Activated effector memory CD4-positive, alpha-beta T cell treated with Interleukin-2 at 50 U/mL for 16 hours (primary cell): Measurements from ENCODE around the gene PARN.

Experiments used
- DNase-seq: peaks from one replicate; pipeline ENCODE4 v3.0.0-alpha.2; 2020

Gene PARN

DNA sequence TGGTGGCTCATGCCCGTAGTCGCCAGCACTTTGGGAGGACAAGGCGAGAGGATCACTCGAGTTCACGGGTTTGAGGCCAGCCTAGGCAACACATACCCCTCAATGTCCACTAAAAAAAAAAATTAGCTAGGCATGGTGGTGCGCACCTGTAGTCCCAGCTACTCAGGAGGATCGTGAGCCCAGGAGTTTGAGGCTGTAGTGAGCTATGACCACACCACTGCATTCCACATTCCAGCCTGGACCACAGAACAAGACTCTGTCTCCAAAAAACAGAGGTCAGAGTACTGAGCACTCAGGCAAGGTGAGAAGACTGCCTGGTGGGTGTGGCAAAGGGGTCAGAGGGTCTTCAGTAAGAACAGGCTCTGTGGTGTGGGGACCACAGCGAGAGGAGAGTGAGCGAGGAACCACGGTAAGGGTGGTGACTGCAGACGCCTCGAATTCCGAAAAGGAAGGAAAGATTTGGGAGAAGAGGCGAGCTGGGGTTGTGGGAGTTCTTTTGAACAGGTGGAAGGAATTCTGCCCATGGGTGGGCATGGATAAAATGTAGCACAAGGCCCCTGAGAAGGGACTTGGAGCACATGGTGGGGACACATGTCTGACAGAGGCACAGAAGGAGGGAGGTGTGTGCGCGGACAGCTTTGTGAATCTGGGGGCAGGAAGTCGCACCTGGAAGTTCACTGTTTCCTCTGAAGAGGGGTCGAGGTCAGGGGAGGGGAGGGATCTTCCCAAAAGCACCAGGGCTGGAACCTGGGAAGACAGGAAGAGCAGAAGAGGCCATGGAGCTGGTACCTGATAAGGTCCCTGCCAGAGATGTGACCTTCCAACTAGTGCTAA, 134.6 kb downstream of the PARN start:
- DNase-seq: no peak

DNA sequence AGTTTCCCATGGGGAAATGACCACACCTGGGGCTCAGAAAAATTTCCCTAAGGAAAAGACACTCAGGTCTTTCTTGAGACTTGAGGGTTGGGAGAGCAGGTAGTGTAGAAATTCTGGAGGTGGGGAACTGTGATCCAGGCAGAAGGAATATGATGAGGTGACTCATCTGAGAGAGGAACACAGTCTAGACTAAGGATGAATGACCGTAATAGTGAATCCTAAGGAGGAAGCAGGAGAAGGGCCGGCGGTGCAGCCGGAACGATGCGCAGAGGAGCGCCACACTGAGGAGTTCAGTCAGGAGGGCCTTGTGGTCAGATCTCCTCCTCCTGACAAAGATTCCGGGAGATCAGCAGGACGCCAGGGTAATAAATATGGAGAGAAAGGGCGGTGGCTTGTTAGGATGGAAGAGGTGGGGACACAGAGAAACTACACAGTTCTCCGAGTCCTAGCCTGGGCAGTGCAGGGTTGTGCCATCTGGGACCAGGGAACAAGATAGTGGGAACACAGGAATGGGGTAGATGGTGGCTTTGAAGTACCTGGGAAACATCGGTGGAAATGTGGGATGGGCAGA, 135.6 kb downstream of the PARN start:
- DNase-seq: no peak

DNA sequence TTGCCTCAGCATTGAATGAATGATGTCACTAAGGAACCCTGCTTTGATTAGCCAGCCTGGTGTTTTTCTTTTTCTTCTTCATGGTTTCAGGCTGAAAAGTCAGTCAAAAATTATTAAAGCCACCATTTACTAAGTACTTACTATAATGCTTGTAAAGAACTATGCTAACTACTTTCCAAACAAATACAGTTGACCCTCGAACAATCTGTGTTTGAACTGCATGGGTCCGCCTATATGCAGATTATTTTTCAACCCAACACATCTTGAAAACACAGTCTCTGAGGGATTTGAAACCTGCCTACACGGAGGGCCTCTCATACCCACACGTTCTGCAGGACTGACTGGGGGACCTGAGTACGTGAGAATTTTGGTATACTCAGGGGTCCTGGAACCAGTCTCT, 136.3 kb downstream of the PARN start:
- no peak for DNase-seq

DNA sequence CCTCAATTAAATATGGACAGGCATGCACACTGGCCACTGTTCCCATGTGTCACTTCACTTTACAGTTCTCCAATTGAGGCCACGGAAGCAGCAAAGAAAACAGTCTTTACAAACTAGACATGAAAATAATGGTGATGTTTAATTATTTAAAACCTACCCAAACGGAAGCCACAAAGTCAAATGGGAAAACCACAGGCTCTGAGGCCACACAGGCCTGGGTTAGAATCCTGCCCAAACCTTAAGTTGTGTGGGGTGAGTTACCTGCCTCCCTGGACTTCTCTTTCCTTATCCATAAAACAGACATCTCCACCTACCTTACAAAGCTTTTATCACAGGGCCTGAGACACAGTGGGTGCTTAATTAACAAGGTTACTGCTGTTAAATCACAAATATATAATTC, 137.4 kb downstream of the PARN start:
- DNase-seq: no peak

DNA sequence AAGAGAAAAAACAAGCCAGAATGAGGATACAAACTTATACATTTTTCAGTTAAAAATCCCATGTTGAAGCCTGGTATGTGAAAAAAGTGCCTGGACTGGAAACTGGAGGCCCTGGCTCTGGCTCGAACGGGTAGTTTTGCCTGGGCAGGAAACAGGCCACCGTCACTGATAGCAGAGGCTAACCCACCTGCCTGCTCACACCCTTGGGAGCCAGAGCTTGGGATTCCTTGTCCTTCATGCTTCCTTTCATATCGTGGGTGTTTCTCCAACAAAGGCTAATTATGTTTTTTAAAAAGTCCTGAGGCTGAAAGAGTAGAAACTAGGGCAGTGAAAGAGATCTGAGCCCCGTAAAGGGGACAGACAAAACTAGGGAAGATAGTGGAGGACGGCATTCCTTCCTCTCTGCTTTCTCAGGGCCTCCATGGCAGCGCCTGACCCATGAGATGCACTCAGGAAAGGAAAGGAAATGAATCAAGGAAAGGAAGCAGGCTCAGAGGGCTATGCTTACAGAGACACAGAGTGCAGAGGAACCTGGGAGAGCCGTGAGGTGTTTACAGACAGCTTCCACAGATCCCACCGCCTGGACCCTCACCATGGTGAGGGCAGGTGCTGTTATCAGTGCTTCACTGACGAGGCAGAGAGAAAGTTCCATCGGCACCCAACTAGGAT, 138.1 kb downstream of the PARN start:
- DNase-seq: no peak

DNA sequence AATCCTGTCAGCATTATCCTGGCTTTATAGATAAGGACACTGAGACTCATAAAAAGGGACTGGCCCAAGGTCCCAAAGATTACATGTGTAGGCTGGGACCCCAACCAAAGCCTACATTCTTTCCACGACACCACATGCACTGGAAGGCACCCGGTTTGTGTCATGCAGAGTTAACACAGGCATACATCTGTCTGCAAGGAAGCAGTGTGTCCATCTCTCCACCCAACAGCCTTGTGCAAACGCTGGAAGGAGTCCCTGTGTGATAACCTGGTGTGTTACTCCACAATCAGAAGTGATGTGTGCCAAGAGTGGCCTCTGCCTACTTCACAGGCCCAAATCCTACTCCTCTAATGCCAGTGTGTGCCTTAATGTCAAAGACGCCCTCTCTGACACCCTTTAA, 139.8 kb downstream of the PARN start:
- no peak for DNase-seq

DNA sequence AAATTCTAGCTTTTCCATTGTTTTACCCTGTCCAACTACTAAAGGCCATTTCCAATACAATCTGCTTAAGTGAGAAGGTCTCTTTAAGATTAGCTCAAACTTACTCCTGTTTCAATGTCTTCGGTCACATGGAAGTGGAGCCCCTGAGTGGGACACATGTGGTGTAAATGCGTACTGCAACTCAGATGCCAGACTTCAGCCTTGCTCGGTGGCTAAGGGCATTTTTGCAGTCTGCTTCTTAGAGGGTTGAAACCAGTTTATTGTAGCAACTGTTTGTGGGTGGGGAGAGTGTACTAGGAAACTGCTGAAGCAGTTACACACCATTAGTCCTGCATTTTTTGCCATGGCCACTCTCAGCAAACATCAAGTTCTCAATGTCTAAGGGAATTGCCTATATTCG, 140.6 kb downstream of the PARN start:
- DNase-seq: no peak

DNA sequence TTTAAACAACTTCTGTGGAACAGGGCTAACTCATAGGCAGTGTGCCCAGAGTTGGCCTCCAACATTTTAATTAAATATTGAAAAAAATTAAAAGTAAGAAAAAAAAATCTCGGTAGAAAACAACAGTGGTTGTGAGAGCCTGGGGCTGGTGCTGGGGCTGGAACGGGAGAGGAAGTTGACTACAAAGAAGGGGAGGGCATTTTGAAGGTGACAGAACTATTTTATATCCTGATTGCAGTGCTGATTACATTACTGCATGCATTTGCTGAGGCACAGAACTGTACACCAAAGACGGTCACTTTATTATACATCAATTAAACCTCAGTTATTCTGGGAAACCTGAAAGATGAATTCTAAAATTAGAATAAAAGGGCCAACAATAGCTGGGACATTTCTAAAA, 142.5 kb downstream of the PARN start:
- DNase-seq: no peak

DNA sequence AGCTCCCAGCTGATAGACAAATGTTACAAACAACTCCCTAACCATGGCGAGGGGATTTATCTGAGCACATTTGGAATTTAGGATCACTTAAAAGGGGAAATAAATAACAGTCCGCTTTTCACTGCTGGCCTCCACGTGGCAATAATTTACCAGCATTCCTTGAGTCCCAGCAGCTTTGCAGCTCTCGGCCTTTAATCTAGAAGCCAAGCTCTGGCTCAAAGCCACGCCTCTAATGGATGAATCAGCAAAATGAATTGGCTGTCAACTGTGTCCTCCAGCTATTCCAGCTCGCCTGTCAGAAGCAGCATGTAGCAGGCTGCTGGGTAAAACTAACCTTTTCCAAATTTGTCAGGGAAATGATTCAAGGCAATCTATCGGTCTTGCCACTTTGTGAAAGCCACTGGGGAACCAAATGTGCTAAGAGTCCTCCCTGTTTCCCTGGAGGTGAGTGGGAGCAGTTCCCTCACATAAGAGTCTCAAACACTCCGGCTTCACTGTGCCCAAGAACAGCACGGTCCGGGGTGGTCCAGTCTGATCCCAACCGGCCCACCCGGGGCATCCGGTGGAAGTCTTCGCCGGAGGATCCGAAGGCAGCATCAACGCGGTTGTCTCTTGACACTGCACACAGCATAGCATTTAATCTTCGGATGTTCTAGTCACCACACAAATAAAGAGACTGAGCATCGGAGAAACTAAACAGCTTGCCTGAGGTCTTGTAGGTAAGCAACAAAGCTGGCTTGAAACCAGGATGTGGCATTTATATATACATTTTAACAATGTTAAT, 143.3 kb downstream of the PARN start:
- DNase-seq: no peak

DNA sequence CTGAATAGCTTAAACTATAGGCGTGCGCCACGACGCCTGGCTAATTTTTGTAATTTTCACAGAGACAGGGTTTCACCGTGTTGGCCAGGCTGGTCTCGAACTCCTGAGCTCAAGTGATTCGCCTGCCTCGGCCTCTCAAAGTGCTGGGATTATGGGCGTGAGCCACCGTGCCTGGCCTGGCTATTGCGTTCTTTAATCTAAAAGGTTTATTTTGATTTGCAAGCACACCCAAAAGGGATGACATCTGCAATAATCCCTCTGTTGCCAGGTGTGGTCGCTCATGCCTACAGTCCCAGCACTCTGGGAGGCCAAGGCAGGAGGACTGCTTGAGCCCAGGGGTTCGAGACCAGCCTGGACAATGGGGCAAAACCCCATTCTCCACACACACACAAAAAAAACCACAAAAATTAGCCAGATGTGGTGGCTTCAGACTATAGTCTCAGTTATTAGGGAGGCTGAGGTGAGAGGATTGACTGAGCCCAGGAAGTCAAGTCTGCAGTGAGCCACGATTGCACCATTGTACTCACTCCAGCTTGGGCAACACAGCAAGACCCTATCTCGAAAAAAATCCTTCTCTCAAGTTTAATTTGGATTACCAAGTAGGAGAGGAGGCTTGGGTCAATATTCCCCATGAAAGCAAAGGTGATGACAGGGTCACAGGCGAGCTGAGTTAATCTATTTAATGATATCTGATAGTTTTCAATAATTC, 144.1 kb downstream of the PARN start:
- no peak for DNase-seq

DNA sequence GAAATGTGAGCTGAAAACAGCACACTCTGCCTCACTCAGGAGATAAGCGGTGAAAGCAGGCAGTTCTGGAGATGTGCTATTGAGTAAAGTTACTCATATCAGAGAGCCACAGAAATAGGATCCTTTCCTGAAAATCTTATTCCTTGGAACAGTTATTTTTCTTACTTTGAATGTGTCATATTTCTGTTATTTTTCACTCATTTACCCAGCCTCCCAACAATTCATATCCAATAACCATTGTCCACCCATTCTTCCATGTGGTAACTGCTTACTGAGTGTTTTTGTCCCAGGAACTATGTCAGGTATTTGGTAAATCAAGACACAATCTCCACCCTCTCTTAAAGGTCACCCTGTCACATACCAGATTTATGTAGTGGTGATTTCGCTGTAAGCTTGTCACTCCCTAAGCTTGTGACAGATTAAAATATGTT, 144.9 kb downstream of the PARN start:
- DNase-seq: no peak

DNA sequence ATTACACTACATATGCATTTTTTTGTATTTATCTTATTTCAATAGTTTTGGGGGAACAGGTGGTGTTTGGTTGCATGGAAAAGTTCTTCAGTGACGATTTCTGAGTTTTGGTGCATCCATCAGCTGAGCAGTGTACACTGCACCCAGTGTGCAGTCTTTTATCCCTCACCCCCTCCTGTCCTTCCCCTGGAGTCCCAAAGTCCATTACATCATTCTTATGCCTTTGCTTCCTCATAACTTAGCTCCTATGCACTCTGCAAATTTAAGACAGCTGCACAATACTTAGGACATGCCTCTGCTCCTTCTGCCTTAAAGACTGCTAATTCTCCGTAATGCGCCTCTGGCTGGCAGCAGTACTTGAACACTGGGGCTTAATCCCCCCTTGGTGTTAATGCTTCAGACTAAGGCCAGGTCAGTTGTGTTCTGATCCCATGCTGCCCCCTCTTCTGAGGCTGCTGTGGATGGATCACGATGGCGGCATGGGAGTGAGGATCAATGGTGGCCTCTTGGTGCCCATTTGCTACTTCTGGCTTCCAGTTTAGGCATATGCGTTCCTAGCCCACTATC, 146.2 kb downstream of the PARN start:
- DNase-seq: no peak

DNA sequence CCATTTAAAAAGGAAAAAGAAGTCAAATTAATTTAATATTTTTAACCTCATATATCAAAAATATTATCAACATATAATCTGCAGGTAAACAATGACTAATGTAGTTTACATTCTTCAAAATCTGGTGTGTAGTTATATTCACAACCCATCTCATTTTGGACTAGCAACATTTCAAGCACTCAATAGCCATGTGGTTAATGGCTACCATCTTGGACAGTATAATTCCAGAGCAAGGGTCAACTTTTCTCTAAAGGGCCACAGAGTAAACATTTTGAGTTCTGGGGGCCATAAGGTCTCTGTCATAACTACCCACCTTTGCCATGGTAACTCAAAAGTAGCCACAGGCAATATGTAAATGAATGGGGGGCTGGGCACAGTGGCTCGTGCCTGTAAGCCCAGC, 153.9 kb downstream of the PARN start:
- no peak for DNase-seq

DNA sequence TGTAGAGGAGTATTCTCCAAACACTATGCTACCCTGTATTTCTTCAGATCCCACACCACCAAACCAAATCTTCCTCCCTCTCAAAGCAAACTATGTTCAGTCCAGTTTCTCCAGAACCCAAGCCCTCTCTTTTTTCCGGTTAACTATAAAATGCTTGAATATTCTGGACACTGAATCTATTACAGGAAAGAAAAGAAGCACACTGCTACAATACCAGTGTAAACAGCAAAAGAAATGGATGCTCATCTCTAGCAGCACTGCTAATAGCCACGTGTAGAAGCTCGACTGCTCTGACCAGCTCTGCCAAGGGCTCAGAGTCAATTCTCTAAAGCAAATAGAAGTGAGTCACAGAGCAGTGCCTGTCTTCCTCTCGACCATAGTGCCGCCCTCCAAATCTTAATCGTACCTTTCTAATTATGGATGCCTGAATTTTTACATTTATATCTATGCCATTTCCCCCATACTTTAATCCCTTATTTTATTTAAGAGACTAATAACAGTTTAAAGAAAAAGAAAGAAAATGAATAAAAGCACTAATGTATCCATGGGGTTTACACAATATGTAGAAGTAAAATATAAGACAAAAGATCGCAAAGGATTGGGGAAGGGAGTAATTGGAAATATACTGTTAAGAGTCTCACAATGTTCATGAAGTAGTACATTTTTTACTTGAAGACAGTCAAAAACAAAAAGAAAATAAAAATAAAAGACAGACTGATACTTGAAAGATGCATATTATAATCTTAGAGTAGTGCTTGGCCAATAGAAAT, 154.5 kb downstream of the PARN start:
- DNase-seq: no peak

DNA sequence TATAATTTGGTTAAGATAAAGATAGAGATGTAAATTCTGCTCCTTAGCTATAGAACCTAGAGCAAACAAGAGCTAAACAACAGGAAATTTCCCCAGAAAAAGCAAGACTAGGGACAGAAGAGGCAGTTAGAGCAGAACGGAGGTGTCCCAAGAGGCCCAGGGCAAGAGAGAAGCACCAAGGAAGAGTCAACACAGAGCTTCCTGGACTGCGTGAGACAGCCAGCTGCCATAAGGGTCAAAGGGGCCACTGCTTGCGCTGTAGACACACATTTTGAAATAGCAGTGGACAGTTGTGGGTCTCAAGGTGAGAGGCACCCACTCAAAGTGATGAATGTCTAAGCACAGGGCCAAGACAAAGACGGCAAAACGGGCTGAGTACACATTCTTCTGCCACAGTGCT, 156.6 kb downstream of the PARN start:
- no peak for DNase-seq

DNA sequence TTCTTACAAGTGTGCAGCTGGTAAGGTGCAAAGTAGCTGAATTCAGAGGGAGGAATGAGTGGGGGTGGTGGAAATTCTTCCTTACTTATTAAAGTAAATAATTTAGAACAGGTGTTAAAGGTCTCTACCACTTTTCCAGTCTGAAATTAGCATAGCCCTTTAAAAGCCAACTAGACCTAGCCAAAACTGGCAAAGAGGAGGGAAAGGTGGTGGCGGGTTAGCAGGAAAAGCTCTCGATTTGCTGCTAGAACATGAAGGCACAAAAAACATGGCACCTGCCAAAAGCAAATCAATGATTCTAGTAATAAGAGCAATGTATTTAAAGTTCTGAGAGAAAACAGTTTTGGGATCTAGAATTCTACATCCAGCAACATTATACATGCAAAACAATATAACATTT, 157.7 kb downstream of the PARN start:
- DNase-seq: no peak

DNA sequence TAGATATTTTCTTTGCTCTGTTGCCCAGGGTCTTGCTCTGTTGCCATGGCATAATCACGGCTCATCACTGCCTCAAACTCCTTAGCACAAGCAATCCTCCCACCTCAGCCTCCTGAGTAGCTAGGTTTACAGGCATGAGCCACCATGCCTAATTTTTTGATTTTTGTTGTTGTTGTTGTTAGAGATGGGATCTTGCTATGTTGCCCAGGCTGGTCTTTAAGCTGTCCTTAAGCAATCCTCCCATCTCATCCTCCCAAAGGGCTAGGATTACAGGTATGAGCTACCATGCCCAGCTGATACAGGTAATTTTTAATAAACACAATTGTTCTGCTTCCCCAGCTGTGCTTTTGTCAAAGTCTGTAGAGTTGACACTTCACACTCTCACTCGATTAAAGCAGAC, 159.3 kb downstream of the PARN start:
- DNase-seq: no peak

DNA sequence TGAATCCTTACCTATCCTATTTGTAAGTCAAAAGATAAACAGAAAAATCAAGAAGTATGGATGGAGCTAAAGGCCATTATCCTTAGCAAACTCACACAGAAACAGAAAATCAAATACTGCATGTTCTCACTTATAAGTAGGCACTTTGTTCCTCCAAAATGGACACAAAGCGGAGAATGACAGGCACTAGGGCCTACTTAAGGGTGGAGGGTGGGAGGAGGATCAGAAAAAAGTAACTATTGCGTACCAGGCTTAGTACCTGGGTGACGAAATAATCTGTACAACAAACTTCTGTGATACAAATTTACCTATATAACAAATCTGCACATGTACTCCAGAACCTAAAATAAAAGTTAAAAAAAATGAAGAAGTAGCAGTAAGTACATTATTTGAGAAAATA, 164.3 kb downstream of the PARN start:
- DNase-seq: no peak

DNA sequence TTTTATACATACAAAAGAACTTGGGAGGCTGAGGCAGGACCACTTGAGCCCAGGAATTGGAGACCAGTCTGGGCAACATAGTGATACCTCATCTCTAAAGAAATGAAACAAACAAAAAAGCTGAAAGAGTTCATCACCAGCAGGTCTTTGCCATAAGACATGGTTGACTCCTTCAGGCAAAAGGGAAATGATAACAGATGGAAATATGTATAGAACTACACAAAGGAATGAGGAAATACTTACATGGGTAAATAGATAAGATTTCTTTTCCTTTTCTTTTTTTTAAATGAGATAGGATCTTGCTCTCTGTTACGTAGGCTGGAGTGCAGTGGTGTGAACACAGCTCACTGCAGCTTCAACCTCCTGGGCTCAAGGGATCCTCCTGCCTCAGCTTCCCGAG, 165.3 kb downstream of the PARN start:
- DNase-seq: no peak

DNA sequence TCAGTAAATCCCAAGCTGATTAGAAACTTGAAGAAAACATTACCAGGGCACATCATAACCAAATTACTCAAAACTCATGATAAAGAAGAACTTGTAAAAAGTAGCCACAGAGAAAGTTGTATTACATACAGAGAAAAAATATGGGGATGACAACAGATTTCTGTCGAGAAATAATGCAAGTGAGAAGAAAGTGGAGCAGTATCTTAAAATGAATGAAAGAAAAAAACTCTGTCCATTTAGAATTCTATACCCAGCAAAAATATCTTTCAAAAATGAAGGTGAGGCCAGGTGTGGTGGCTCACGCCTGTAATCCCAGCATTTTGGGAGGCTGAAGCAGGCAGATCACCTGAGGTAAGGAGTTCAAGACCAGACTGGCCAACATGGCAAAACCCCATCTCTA, 165.9 kb downstream of the PARN start:
- DNase-seq: no peak

DNA sequence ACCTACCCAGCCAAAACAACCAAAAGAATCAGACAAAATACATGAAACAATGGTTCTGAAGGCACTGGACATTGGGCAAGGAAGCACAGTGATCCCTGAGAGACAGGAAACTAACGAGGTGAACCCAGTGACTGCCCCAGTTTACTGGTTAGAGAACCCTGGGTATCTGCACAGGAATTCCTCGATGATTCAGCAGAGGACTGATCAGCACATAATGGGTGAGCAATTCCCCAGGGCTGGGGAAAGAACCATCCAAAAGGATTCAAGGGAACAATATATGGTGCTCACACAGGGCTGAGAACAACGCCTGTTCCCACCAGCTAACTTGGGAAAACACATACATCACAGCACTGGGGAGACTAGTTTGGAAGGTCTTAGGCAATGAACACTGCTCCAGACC, 167.2 kb downstream of the PARN start:
- no peak for DNase-seq

DNA sequence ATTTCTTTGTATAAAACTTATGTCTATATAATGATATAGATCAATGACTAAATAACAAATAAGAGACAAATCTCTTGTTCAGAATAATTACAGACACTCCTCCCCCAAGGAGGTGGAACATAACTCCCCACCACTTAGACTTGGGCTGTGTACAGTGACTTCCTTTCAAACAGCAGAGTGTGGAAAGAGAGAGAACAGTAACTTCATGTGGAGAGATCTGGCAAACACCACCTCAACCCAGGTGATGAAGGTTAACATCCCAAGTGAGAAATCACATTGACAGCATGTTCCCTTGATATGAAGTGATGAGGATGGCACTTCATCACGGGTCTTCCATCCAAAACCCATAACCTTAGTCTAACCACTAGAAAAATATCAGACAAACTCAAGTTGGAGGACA, 169.3 kb downstream of the PARN start:
- DNase-seq: no peak
